Cardiac muscle cell (in vitro differentiated cells and primary cell): ENCODE data around the gene GNPAT. TPM values are rescaled to one million over a fixed set of nuclear protein-coding genes. Genes with fewer than 3 reads are reported as not detected.
"Not testable (repeated sequence)": the region's sequence is repeated elsewhere in the genome, so short reads cannot be mapped to it uniquely, and the experiment has no call there.

ENCODE experiments used
- DNase-seq, 2 donors: peaks; one replicate each; pipeline versions ENCODE4 v3.0.0 to v3.0.0-alpha.2; 2010 to 2017; ENCODE audit warnings: low read depth in 1 of 2, low spot score in 1 of 2
- H3K27ac ChIP-seq: fragments of 200-600 bp; sonication (generic); 2 replicates; pipeline ENCODE4 v1.5.1; 2016
- H3K27me3 ChIP-seq: fragments of 200-600 bp; sonication (generic); 2 replicates; pipeline ENCODE4 v1.6.0; 2016; ENCODE audit warnings: control low read depth
- H3K36me3 ChIP-seq: fragments of 200-600 bp; sonication (generic); 2 replicates; pipeline ENCODE4 v1.5.1; 2016; ENCODE audit warnings: control low read depth
- H3K4me1 ChIP-seq: fragments of 200-600 bp; sonication (generic); 2 replicates; pipeline ENCODE4 v1.8.1; 2017; ENCODE audit warnings: low read depth, mild to moderate bottlenecking, mixed run types
- H3K4me3 ChIP-seq: fragments of 200-600 bp; sonication (generic); 2 replicates; pipeline ENCODE4 v1.5.1; 2016; ENCODE audit warnings: mild to moderate bottlenecking
- H3K9me3 ChIP-seq: fragments of 200-600 bp; sonication (generic); 2 replicates; pipeline ENCODE4 v1.5.1; 2017; ENCODE audit warnings: low read depth, mild to moderate bottlenecking, control low read depth
- CTCF ChIP-seq: IDR thresholded peaks from 2 replicates; pipeline ENCODE4 v1.5.1; 2012; ENCODE audit warnings: low read depth, mild to moderate bottlenecking, low read length
- polyA plus RNA-seq: library from polyadenylated mRNA; unstranded; fragments of >200 nt; fragmentation: Nextera tagmentation; extraction: Ambion mirVana; gene quantifications from 2 replicates; pipeline ENCODE4 v1.2.1, GENCODE V29; 2016
- total RNA-seq: library from RNA; depleted of rRNA; stranded (reverse); fragments of >200 nt; gene quantifications from 2 replicates; pipeline ENCODE4 v1.2.3, GENCODE V29; 2016

The GNPAT gene
- total and polyA plus RNA-seq, 2 experiments from 2014 or later = 36.5 to 61.6 TPM

DNA sequence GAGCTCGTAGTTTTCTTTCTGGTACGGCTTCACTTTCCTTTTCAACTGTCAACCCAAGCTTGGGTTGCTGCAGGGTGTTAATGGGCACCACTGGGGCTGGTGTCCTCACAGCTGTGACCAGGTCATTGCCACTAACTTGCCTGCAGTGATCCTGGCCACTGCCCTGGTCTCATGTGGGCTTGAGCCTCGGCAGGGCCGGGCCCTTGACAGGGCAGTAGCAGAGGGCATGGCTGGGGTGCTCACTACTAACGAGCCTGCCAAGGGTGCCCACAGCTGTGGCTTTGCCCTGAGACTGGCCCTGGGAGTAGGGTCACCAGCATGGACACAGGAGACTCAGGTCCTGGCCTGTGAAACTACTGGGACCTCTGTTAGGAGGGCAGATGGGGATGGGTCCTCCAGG lies 31.5 kb upstream of the GNPAT start:
- no peak for DNase-seq
- no peak overlapping the region for H3K4me3 ChIP-seq
- H3K9me3 ChIP-seq = no peaks in the 10 kb centered on the region
- no peaks in the 10 kb centered on the region for H3K36me3 ChIP-seq
- H3K4me1 ChIP-seq = no peaks in the 10 kb centered on the region
- H3K27ac ChIP-seq = no peak overlapping the region
- TF ChIP-seq CTCF = no peak
- H3K27me3 ChIP-seq = peaks cover 17% of the 10 kb centered on the region

- Histone ChIP-seq H3K9me3 (no peaks in the 10 kb centered on the region), H3K27me3 (peaks cover 17% of the 10 kb centered on the region), H3K4me3 (no peak overlapping the region), H3K36me3 (no peaks in the 10 kb centered on the region), H3K4me1 (no peaks in the 10 kb centered on the region), H3K27ac (no peak overlapping the region)
- TF ChIP-seq CTCF = no peak
- DNase-seq = no peak
Measured at GRCh38 chr1:231210126-231210525, 30.9 kb upstream of the GNPAT start.

GRCh38 chr1:231211005-231211857 lies 29.8 kb upstream of the GNPAT start:
- TF ChIP-seq CTCF = peak; percentile 88
- DNase-seq = peak; percentile 69 to 81
- no peaks in the 10 kb centered on the region for H3K4me1 ChIP-seq
- peak overlapping the region; percentile 19 for H3K4me3 ChIP-seq
- no peaks in the 10 kb centered on the region for H3K9me3 ChIP-seq
- peaks cover 27% of the 10 kb centered on the region for H3K27me3 ChIP-seq
- no peaks in the 10 kb centered on the region for H3K36me3 ChIP-seq
- H3K27ac ChIP-seq = no peak overlapping the region

GRCh38 chr1:231212301-231212700 lies 28.7 kb upstream of the GNPAT start:
- peaks cover 37% of the 10 kb centered on the region for H3K27me3 ChIP-seq
- not testable (repeated sequence) for H3K9me3 ChIP-seq, H3K4me1 ChIP-seq, H3K27ac ChIP-seq, H3K4me3 ChIP-seq, H3K36me3 ChIP-seq, DNase-seq

DNA sequence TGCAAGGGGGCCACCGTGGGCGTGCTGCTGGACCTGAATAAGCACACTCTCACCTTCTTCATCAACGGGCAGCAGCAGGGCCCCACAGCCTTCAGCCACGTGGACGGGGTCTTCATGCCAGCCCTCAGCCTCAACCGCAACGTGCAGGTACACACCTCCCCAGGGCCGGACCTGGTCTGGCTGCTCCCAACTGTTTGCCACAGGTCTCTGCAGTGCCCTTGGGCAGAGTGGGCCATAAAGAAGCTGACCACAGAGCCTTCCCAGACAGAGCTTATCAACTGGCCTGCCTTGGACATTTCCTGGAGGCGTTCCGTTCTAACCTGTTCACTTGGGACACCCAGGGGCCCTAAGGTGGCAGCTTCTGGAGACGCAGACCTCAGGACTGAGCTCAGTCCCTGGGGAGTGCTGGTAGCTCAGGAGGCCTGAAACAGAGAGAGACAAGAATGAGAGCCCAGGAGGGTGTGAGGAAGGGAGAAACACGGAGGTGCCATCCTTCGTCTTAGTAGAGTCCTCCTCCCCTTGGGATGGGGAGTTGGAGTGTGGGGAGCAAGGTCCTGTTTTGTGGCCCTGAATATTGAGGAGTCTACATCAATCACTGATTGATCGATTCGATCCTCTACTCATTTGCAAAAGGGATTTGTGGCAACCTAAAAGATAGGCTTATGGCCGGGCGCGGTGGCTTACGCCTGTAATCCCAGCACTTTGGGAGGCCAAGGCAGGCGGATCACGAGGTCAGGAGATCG lies 27.0 kb upstream of the GNPAT start:
- no peak overlapping the region for H3K27ac ChIP-seq
- H3K36me3 ChIP-seq = no peaks in the 10 kb centered on the region
- H3K27me3 ChIP-seq = peaks cover 52% of the 10 kb centered on the region
- DNase-seq = no peak
- H3K4me1 ChIP-seq = no peaks in the 10 kb centered on the region
- no peaks in the 10 kb centered on the region for H3K9me3 ChIP-seq
- H3K4me3 ChIP-seq = no peak overlapping the region
- TF ChIP-seq CTCF = no peak
